GM21528 (cell line): Measurements from ENCODE around the gene EFS.

Experiments used
- ATAC-seq: cut with Tn5 transposase; IDR thresholded peaks from one replicate; pipeline ENCODE4 v1.9.1; 2021; ENCODE audit warnings: mild to moderate bottlenecking, moderate library complexity; ENCODE audit not compliant: unreplicated experiment, low FRiP score

Gene EFS

DNA sequence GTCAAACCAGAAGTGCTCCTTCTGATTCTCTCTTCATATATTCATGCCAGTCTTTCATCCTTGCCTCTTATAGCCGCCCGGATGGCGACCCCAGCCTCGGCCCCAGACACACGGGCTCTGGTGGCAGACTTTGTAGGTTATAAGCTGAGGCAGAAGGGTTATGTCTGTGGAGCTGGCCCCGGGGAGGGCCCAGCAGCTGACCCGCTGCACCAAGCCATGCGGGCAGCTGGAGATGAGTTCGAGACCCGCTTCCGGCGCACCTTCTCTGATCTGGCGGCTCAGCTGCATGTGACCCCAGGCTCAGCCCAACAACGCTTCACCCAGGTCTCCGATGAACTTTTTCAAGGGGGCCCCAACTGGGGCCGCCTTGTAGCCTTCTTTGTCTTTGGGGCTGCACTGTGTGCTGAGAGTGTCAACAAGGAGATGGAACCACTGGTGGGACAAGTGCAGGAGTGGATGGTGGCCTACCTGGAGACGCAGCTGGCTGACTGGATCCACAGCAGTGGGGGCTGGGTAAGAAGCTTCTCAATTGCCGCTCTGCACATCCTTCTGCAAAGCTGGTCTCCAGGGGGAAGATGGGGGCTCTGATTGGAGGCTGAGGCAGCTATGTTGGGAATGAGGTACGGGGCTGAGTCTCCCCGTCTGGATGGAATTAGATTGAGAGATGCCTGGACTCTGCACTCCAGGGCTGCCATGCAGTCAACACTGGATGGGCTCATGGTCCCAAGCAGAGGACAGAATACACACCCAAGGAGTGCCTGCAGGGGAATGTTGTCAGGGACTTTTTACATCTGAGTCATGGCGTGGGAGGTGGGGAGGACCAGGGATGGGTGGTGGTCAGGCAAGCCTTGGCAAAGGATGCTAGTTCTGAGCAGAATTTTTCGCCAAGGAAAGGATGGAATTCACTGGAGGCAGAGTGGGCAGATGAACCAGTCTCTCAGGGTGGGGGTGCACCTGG lies 57.0 kb downstream of the EFS start:
- no peak for ATAC-seq

GRCh38 chr14:23307146-23307530 lies 57.8 kb downstream of the EFS start:
- no peak for ATAC-seq

GRCh38 chr14:23306412-23307145 lies 58.4 kb downstream of the EFS start, which contains the start of gene BCL2L2:
Gene BCL2L2 (plus strand): TSS chr14:23306833. CDS start chr14:23307768, 935 bp downstream.
- no peak for ATAC-seq
